A549 (cell line): ENCODE data around the gene PI4KA. TPM values are rescaled to one million over a fixed set of nuclear protein-coding genes. Genes with fewer than 3 reads are reported as not detected.

ENCODE experiments used
- ATAC-seq, 2 experiments: fragments of 200-7000 bp in 1 of 2; fragments of >200 bp in 1 of 2; cut with Nextera tagmentation in 1 of 2; cut with Tn5 transposase in 1 of 2; 3 replicates each; pipeline versions ENCODE4 v1.8.0 to v1.9.1; 2018 to 2020; ENCODE audit warnings: mild to moderate bottlenecking in 1 of 2, moderate library complexity in 1 of 2
- CTCF ChIA-PET: fragments of 300-600 bp; sonication (Branson Sonifier 250); formaldehyde crosslinking; extraction: SDS; loops from one replicate; lab custom pipeline; 2021; ENCODE audit warnings: antibody characterized with exemption, inconsistent platforms; lab: Yijun Ruan, JAX
- POLR2A ChIA-PET: fragments of 350-600 bp; formaldehyde crosslinking; extraction: SDS; loops from one replicate; lab custom pipeline; 2021; ENCODE audit warnings: antibody characterized with exemption, inconsistent platforms; lab: Yijun Ruan, JAX
- DNase-seq, 2 experiments: peaks; one replicate each; pipeline versions ENCODE4 v3.0.0 to v3.0.0-alpha.2; 2011 to 2016; ENCODE audit warnings: low read depth in 1 of 2, low spot score in 1 of 2
- FAIRE-seq: peaks from 2 replicates; lab custom pipeline; 2011; peaks lifted over from hg19 to GRCh38; lab: Jason Lieb, UNC
- H3K27ac ChIP-seq, 2 experiments: fragments of >200 bp; sonication (Bioruptor Twin); formaldehyde crosslinking; 3 replicates each; pipeline ENCODE4 v1.5.1; 2016 to 2017
- H3K4me1 ChIP-seq: fragments of >200 bp; sonication (Bioruptor Twin); formaldehyde crosslinking; 3 replicates; pipeline ENCODE4 v1.6.1; 2016
- H3K4me2 ChIP-seq: fragments of >200 bp; sonication (Bioruptor Twin); formaldehyde crosslinking; 3 replicates; pipeline ENCODE4 v1.6.1; 2016
- H3K4me3 ChIP-seq: fragments of >200 bp; sonication (Bioruptor Twin); formaldehyde crosslinking; 3 replicates; pipeline ENCODE4 v1.5.1; 2016
- H3K9me3 ChIP-seq: fragments of >200 bp; sonication (Bioruptor Twin); formaldehyde crosslinking; 3 replicates; pipeline ENCODE4 v1.6.1; 2016
- ATOH8 ChIP-seq: fragments of 250-450 bp; sonication (Bioruptor Pico); IDR thresholded peaks from 2 replicates; pipeline ENCODE4 v1.5.0; 2020; ENCODE audit warnings: low read depth, mild to moderate bottlenecking, moderate library complexity
- BHLHE40 ChIP-seq: IDR thresholded peaks from 2 replicates; pipeline ENCODE4 v1.6.1; 2012; ENCODE audit warnings: low read depth, low read length, inconsistent platforms
- CBX8 ChIP-seq: fragments of 200-600 bp; sonication (generic); IDR thresholded peaks from 2 replicates; pipeline ENCODE4 v1.6.1; 2016
- CHD4 ChIP-seq: fragments of 200-600 bp; sonication (generic); IDR thresholded peaks from 2 replicates; pipeline ENCODE4 v1.6.1; 2016; ENCODE audit warnings: antibody characterized with exemption, mild to moderate bottlenecking, borderline replicate concordance
- EHF ChIP-seq: fragments of 250-450 bp; sonication (Bioruptor Pico); IDR thresholded peaks from 2 replicates; pipeline ENCODE4 v1.5.0; 2020; ENCODE audit warnings: mild to moderate bottlenecking
- FOXS1 ChIP-seq: fragments of 250-450 bp; sonication (Bioruptor Pico); IDR thresholded peaks from 2 replicates; pipeline ENCODE4 v1.5.0; 2020; ENCODE audit warnings: mild to moderate bottlenecking, moderate library complexity
- HDAC2 ChIP-seq: fragments of 200-600 bp; sonication (generic); IDR thresholded peaks from 2 replicates; pipeline ENCODE4 v1.6.1; 2016
- HOXA7 ChIP-seq: fragments of 250-450 bp; sonication (Bioruptor Pico); IDR thresholded peaks from 2 replicates; pipeline ENCODE4 v1.5.0; 2020; ENCODE audit warnings: mild to moderate bottlenecking, moderate library complexity
- HOXB5 ChIP-seq: fragments of 250-450 bp; sonication (Bioruptor Pico); IDR thresholded peaks from 2 replicates; pipeline ENCODE4 v1.5.0; 2020; ENCODE audit warnings: mild to moderate bottlenecking, moderate library complexity
- JUN ChIP-seq, 2 experiments: fragments of >200 bp; sonication (Bioruptor Twin); formaldehyde crosslinking; IDR thresholded peaks; 2 replicates in 1 of 2; 3 replicates in 1 of 2; pipeline ENCODE4 v1.6.1; 2016 to 2017
- JUNB ChIP-seq: fragments of >200 bp; sonication (Bioruptor Twin); formaldehyde crosslinking; IDR thresholded peaks from 2 replicates; pipeline ENCODE4 v1.6.1; 2016
- MAX ChIP-seq: IDR thresholded peaks from 2 replicates; pipeline ENCODE4 v1.6.1; 2012
- MAZ ChIP-seq: fragments of 150-350 bp; IDR thresholded peaks from 2 replicates; pipeline ENCODE4 v1.6.1; 2014; ENCODE audit warnings: antibody characterized with exemption, low read depth, low read length, borderline replicate concordance
- MYC ChIP-seq: IDR thresholded peaks from 2 replicates; pipeline ENCODE4 v1.6.1; 2012; ENCODE audit warnings: mild to moderate bottlenecking, inconsistent platforms, low read length, improper control_type of control experiment, borderline replicate concordance
- NPAS2 ChIP-seq: fragments of 250-450 bp; sonication (Bioruptor Pico); IDR thresholded peaks from 2 replicates; pipeline ENCODE4 v1.8.0; 2022; ENCODE audit warnings: mild to moderate bottlenecking, moderate library complexity, borderline replicate concordance
- NR3C1 ChIP-seq: fragments of >200 bp; sonication (Bioruptor Twin); formaldehyde crosslinking; IDR thresholded peaks from 3 replicates; pipeline ENCODE4 v1.6.1; 2017
- POLR2AphosphoS2 ChIP-seq: conservative IDR thresholded peaks from 2 replicates; pipeline ENCODE4 v1.6.1; 2012; ENCODE audit warnings: low read length, improper control_type of control experiment, inconsistent platforms
- RAD21 ChIP-seq, 2 experiments: fragments of >200 bp in 1 of 2; sonication (Bioruptor Twin) in 1 of 2; formaldehyde crosslinking in 1 of 2; IDR thresholded peaks in 1 of 2; conservative IDR thresholded peaks in 1 of 2; 2 replicates in 1 of 2; 3 replicates in 1 of 2; pipeline ENCODE4 v1.6.1; 2012 to 2018; ENCODE audit warnings: inconsistent platforms in 1 of 2
- REST ChIP-seq: fragments of 200-600 bp; sonication (generic); IDR thresholded peaks from 2 replicates; pipeline ENCODE4 v1.6.1; 2016; ENCODE audit warnings: antibody characterized with exemption, mild to moderate bottlenecking, moderate library complexity
- RFX5 ChIP-seq: fragments of 450-650 bp; IDR thresholded peaks from 2 replicates; pipeline ENCODE4 v1.7.1; 2014; ENCODE audit warnings: antibody characterized with exemption, mild to moderate bottlenecking, moderate library complexity
- SMC3 ChIP-seq: fragments of >200 bp; sonication (Bioruptor Twin); formaldehyde crosslinking; IDR thresholded peaks from 3 replicates; pipeline ENCODE4 v1.6.1; 2018; ENCODE audit warnings: inconsistent platforms
- SREBF2 ChIP-seq: fragments of 450-650 bp; IDR thresholded peaks from 2 replicates; pipeline ENCODE4 v1.6.1; 2014; ENCODE audit warnings: mild to moderate bottlenecking, moderate library complexity
- USF2 ChIP-seq: fragments of 450-650 bp; IDR thresholded peaks from 2 replicates; pipeline ENCODE4 v1.6.1; 2014; ENCODE audit warnings: antibody characterized with exemption
- WGBS: methylation state at CpG from one replicate; pipeline ENCODE4 v1.1.6; 2017; ENCODE audit errors: missing lambda C conversion rate; 5-methylcytosine and 5-hydroxymethylcytosine counted together
- polyA plus RNA-seq, 4 experiments: library from polyadenylated mRNA; depleted of rRNA in 3 of 4; stranded (reverse); fragments of >200 nt; fragmentation: RNase III in 1 of 4; extraction: RNeasy Plus Mini Kit Qiagen cat#74134 plus additional on column Dnase treatment in 1 of 4; gene quantifications; 2 replicates in 3 of 4; 3 replicates in 1 of 4; pipeline ENCODE4 v1.2.3, GENCODE V29; 2011 to 2017

The PI4KA gene
- polyA plus RNA-seq, 2 of the 4 experiments (the other 2 are of a cell fraction): 14.4 to 21.3 TPM

GRCh38 chr22:20793748-20794649 is 64.6 kb downstream of the PI4KA start:
- FAIRE-seq: no peak
- Histone ChIP-seq H3K4me3 (no peak overlapping the region), H3K27ac (no peak overlapping the region), H3K4me2 (no peak overlapping the region), H3K9me3 (no peaks in the 10 kb centered on the region), H3K4me1 (peaks cover 5% of the 10 kb centered on the region; the same call in 2 of the 3 replicates)
- TF ChIP-seq SMC3 (no peak), USF2 (no peak), POLR2AphosphoS2 (no peak), RFX5 (no peak), JUN (IDR thresholded peaks at IDR 0.05) (no peak), EHF (CRISPR knock-in tag) (no peak), REST (no peak), RAD21 (conservative IDR thresholded peaks at IDR 0.05 in 1 of 2, IDR thresholded peaks at IDR 0.05 in 1 of 2) (no peak), ATOH8 (CRISPR knock-in tag) (no peak), HDAC2 (no peak), NR3C1 (no peak), MYC (no peak), CBX8 (no peak), HOXA7 (CRISPR knock-in tag) (no peak), SREBF2 (no peak), FOXS1 (no peak), MAX (no peak), BHLHE40 (no peak), NPAS2 (no peak)
- ChIA-PET CTCF (interaction anchor here (1.1 to 4.3 kb wide), 4 partner anchors 7 to 10 kb away, joined by 3 to 25 read pairs (median 8); no protein-coding TSS in a partner anchor), POLR2A (interaction anchor here (1.2 kb wide), 1 partner anchor 188 kb away, joined by 3 read pairs; the partner anchor contains the start of gene LZTR1)
- ATAC-seq: no peak
- no peak for DNase-seq
- 81% methylated on average over 8 of the region's 13 CpGs for WGBS

- WGBS: 89% methylated on average over 3 of the region's 3 CpGs
- TF ChIP-seq CHD4: no peak
- no peak for TF ChIP-seq BHLHE40
- TF ChIP-seq JUNB: no peak
- TF ChIP-seq RAD21 (conservative IDR thresholded peaks at IDR 0.05 in 1 of 2, IDR thresholded peaks at IDR 0.05 in 1 of 2): no peak
- TF ChIP-seq USF2: no peak
- TF ChIP-seq HDAC2: no peak
- TF ChIP-seq HOXB5: no peak
- no peak for TF ChIP-seq ATOH8 (CRISPR knock-in tag)
- TF ChIP-seq MAZ: no peak
- TF ChIP-seq RFX5: no peak
- H3K4me2 ChIP-seq: no peak overlapping the region
- CTCF ChIA-PET: interaction anchor here (1.3 to 4.3 kb wide), 3 partner anchors 9 to 11 kb away, joined by 3 to 25 read pairs (median 14); no protein-coding TSS in a partner anchor
- no peaks in the 10 kb centered on the region for H3K9me3 ChIP-seq
- H3K4me1 ChIP-seq: peaks cover 5% of the 10 kb centered on the region; the same call in 2 of the 3 replicates
- no peak for FAIRE-seq
- ATAC-seq: no peak
- no peak overlapping the region for H3K4me3 ChIP-seq
- POLR2A ChIA-PET: no interaction called here
- DNase-seq: no peak
- no peak overlapping the region for H3K27ac ChIP-seq
Measured at GRCh38 chr22:20792966-20793728, 65.5 kb downstream of the PI4KA start.
